Lung (tissue), 12 donors: ENCODE data around the gene CLEC2D. TPM values are rescaled to one million over a fixed set of nuclear protein-coding genes. Genes with fewer than 3 reads are reported as not detected.
A peak's percentile ranks its signal among the peaks of the same experiment; 100 is the strongest.
"Not testable (repeated sequence)": the region's sequence is repeated elsewhere in the genome, so short reads cannot be mapped to it uniquely, and the experiment has no call there.

Source experiments
- ATAC-seq: fragments of 200-7000 bp; cut with Tn5 transposase; one replicate; pipeline ENCODE4 v1.9.1; 2020; ENCODE audit warnings: moderate number of reproducible peaks; ENCODE audit not compliant: insufficient read depth, low FRiP score
- DNase-seq, 3 donors: peaks; one replicate each; pipeline ENCODE4 v3.0.0-alpha.2; 2013 to 2017
- H3K27ac ChIP-seq, 2 donors: one replicate each; pipeline ENCODE4 v1.5.1; 2013; ENCODE audit warnings: mild to moderate bottlenecking in 2 of 2, moderate library complexity in 2 of 2, control low read depth in 1 of 2, inconsistent platforms in 1 of 2, low read depth in 1 of 2, low read length in 1 of 2
- H3K27me3 ChIP-seq, 3 donors: one replicate each; pipeline ENCODE4 v1.5.1; 2013; ENCODE audit warnings: low read length in 2 of 3; ENCODE audit not compliant: control insufficient read depth in 3 of 3, insufficient read depth in 3 of 3
- H3K36me3 ChIP-seq, 4 donors: one replicate each; pipeline ENCODE4 v1.5.1; 2013; ENCODE audit warnings: low read length in 4 of 4, mild to moderate bottlenecking in 1 of 4, moderate library complexity in 1 of 4; ENCODE audit not compliant: control insufficient read depth in 4 of 4, insufficient read depth in 4 of 4
- H3K4me1 ChIP-seq, 5 donors: one replicate each; pipeline ENCODE4 v1.5.1; 2013; ENCODE audit warnings: low read length in 5 of 5, mild to moderate bottlenecking in 2 of 5, moderate library complexity in 1 of 5; ENCODE audit not compliant: control insufficient read depth in 5 of 5, insufficient read depth in 5 of 5
- H3K4me3 ChIP-seq: one replicate; pipeline ENCODE4 v1.5.1; 2013; ENCODE audit warnings: mild to moderate bottlenecking, control low read depth, moderate library complexity
- H3K9ac ChIP-seq, 2 donors: one replicate each; pipeline ENCODE4 v1.5.1; 2013; ENCODE audit warnings: low read length in 2 of 2, control low read depth in 1 of 2; ENCODE audit not compliant: insufficient read depth in 1 of 2
- H3K9me3 ChIP-seq, 4 donors: one replicate each; pipeline ENCODE4 v1.5.1; 2013; ENCODE audit warnings: low read length in 3 of 4, mild to moderate bottlenecking in 1 of 4, moderate library complexity in 1 of 4; ENCODE audit not compliant: control insufficient read depth in 4 of 4, insufficient read depth in 3 of 4
- CTCF ChIP-seq: IDR thresholded peaks from 2 replicates; pipeline ENCODE4 v1.5.1; 2012; ENCODE audit warnings: mild to moderate bottlenecking; ENCODE audit errors: control extremely low read depth, extremely low read depth
- WGBS, 2 donors: extraction: QIAGEN DNeasy Blood & Tissue Kit; methylation state at CpG; one replicate each; pipeline ENCODE4 v1.1.7; 2013; 5-methylcytosine and 5-hydroxymethylcytosine counted together
- polyA plus RNA-seq, 2 donors: library from polyadenylated mRNA; stranded (reverse); fragments of 200-250 nt; gene quantifications; one replicate each; pipeline ENCODE4 v1.2.1, GENCODE V29; 2013
- total RNA-seq, 2 donors: library from RNA; depleted of rRNA in 1 of 2; stranded (reverse); fragments of >200 nt in 1 of 2; gene quantifications; one replicate each; pipeline ENCODE4 v1.2.1, GENCODE V29; 2014 to 2021
- donor health status: control.
- donor health status: control.
- donor health status: Bipolar disorder and iron deficiency.
- donor health status: healthy.
- donor health status: DM: yes; HTN: yes; CAD: no.

Gene CLEC2D
- total and polyA plus RNA-seq, 4 donors: 4.4 to 30.5 (median 9.0) TPM

- Histone ChIP-seq H3K9me3 (no peaks in the 10 kb centered on the region), H3K9ac (no peak overlapping the region), H3K4me1 (peaks cover 0 to 2% (median 0%) of the 10 kb centered on the region in 5 donors), H3K36me3 (peaks cover 0 to 9% (median 2%) of the 10 kb centered on the region in 4 donors), H3K27ac (no peak overlapping the region), H3K4me3 (no peak overlapping the region), H3K27me3 (no peaks in the 10 kb centered on the region)
- WGBS, 2 donors: 75 to 81% methylated on average over 4 of the region's 4 CpGs
- ATAC-seq (no peak), DNase-seq (no peak)
- TF ChIP-seq CTCF: no peak
Measured at GRCh38 chr12:9668161-9669018, 1.1 kb upstream of the CLEC2D start.

DNA sequence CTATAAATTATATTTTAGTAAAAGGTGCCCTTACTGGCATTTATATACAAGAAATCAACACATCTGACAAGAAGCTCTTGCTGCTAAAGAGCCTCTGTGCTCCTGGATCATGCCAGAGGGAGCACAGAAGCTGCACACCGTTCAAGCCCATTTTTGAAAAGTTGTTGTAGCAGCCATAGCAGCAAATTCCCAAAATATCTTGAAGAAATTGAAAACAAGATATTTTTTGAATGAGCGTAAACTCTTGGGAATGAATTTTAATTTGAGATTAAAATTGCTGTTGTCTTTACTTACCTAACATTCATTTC is 540 bp upstream of the CLEC2D start:
- no peak overlapping the region for H3K27ac ChIP-seq
- no peaks in the 10 kb centered on the region for H3K27me3 ChIP-seq
- WGBS, 2 donors: 87 to 100% methylated on average over 2 of the region's 2 CpGs
- H3K9ac ChIP-seq: no peak overlapping the region
- ATAC-seq: no peak
- TF ChIP-seq CTCF: no peak
- H3K9me3 ChIP-seq: no peaks in the 10 kb centered on the region
- no peak overlapping the region for H3K4me3 ChIP-seq
- no peak for DNase-seq
- peaks cover 0 to 9% (median 3%) of the 10 kb centered on the region in 4 donors for H3K36me3 ChIP-seq
- H3K4me1 ChIP-seq: peaks cover 0 to 7% (median 0%) of the 10 kb centered on the region in 5 donors

DNA sequence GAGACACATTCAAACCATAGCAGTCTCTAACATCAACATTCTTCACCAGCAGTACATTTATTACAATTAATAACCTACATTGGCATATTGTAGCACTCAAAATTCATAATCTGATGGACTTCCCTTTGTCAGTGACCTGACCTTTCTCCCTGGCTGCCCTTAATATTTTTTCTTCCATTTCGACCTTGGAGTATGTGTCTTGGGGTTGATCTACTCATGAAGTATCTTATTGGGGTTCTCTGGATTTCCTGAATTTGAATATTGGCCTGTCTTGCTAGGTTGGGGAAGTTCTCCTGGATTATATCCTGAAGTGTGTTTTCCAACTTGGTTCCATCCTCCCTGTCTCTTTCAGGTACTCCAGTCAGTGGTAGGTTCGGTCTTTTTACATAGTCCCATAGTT is 2.8 kb downstream of the CLEC2D start:
- H3K27ac ChIP-seq, H3K27me3 ChIP-seq, H3K9me3 ChIP-seq, H3K9ac ChIP-seq, H3K4me1 ChIP-seq, H3K4me3 ChIP-seq, H3K36me3 ChIP-seq, DNase-seq, ATAC-seq: not testable (repeated sequence)
- WGBS, 2 donors: 88 to 93% methylated on average over 2 of the region's 2 CpGs

- H3K4me1 ChIP-seq: peaks cover 0 to 9% (median 0%) of the 10 kb centered on the region in 5 donors
- no peaks in the 10 kb centered on the region for H3K9me3 ChIP-seq
- peak overlapping the region in 1 of 2 donors; percentile 15 for H3K27ac ChIP-seq
- no peak for TF ChIP-seq CTCF
- peaks cover 0 to 6% (median 3%) of the 10 kb centered on the region in 4 donors for H3K36me3 ChIP-seq
- 41 to 44% methylated on average over 6 of the region's 6 CpGs for WGBS, 2 donors
- H3K27me3 ChIP-seq: no peaks in the 10 kb centered on the region
- no peak overlapping the region for H3K9ac ChIP-seq
- ATAC-seq (peak; percentile 77), DNase-seq (peak; percentile 65 to 84 (median 65))
- H3K4me3 ChIP-seq: no peak overlapping the region
Measured at GRCh38 chr12:9673404-9674225, 4.1 kb downstream of the CLEC2D start.
